HCT116 (cell line): ENCODE measurements around the gene SPEN. TPM values are rescaled to one million over a fixed set of nuclear protein-coding genes. Genes with fewer than 3 reads are reported as not detected.

Source experiments
- ATAC-seq: fragments of 200-7000 bp; cut with Tn5 transposase; 2 replicates; pipeline ENCODE4 v1.9.1; 2020; ENCODE audit warnings: mild to moderate bottlenecking, moderate library complexity
- Bru-seq: library from RNA; stranded (reverse); fragments of 400-500 nt; gene quantifications from one replicate; lab custom pipeline; 2021; lab: Mats Ljungman, UMichigan
- BruChase-seq, 2 experiments: library from RNA; stranded (reverse); fragments of 400-500 nt; gene quantifications; one replicate each; lab custom pipeline; 2021; lab: Mats Ljungman, UMichigan
- BruUV-seq: library from RNA; stranded (reverse); fragments of 400-500 nt; replicated peaks from 2 replicates; lab custom pipeline; 2021; lab: Mats Ljungman, UMichigan
- CTCF ChIA-PET: fragments of 300-600 bp; sonication (Branson Sonifier 250); formaldehyde crosslinking; loops from one replicate; lab custom pipeline; 2021; ENCODE audit warnings: antibody characterized with exemption; lab: Charles Lee
- POLR2A ChIA-PET: fragments of 300-600, 350-600 bp; sonication (Branson Sonifier 250); formaldehyde crosslinking; loops from one replicate; lab custom pipeline; 2021; ENCODE audit warnings: antibody characterized with exemption; lab: Charles Lee
- RAD21 ChIA-PET, 2 experiments: fragments of 300-600 bp; sonication (Branson Sonifier 250); formaldehyde crosslinking; loops; one replicate each; lab custom pipeline; 2023; ENCODE audit warnings: low total read pairs in 2 of 2; ENCODE audit not compliant: uncharacterized antibody in 2 of 2, unreplicated experiment in 2 of 2, low non-redundant PET in 1 of 2; lab: Charles Lee
- DNase-seq: peaks from one replicate; pipeline ENCODE4 v3.0.0-alpha.2; 2010; ENCODE audit warnings: low read depth, low spot score
- H2AFZ ChIP-seq: fragments of 200-600 bp; shearing (Covaris generic), sonication (generic); 2 replicates; pipeline ENCODE4 v1.6.1; 2017; ENCODE audit warnings: low read depth, mixed run types, mixed read lengths, antibody characterized with exemption, low read length; ENCODE audit not compliant: poor library complexity, severe bottlenecking
- H3K27ac ChIP-seq: 2 replicates; pipeline ENCODE4 v1.5.1; 2012; ENCODE audit warnings: low read depth, low read length
- H3K27me3 ChIP-seq: fragments of 200-600 bp; sonication (generic); 2 replicates; pipeline ENCODE4 v1.6.1; 2016; ENCODE audit warnings: mixed run types, low read length, mixed read lengths; ENCODE audit not compliant: insufficient read depth
- H3K36me3 ChIP-seq, 2 experiments: fragments of 200-500 bp in 1 of 2; fragments of 200-600 bp in 1 of 2; sonication (Bioruptor generic) in 1 of 2; sonication (generic) in 1 of 2; 2 replicates each; pipeline versions ENCODE4 v1.5.1 to v1.6.1; 2014 to 2016; ENCODE audit warnings: low read length in 2 of 2, inconsistent platforms in 1 of 2, mixed read lengths in 1 of 2, mixed run types in 1 of 2; ENCODE audit not compliant: insufficient read depth in 2 of 2, control insufficient read depth in 1 of 2
- H3K4me1 ChIP-seq, 2 experiments: fragments of 200-600 bp in 1 of 2; sonication (generic) in 1 of 2; 2 replicates each; pipeline versions ENCODE4 v1.5.1 to v1.6.1; 2012 to 2017; ENCODE audit warnings: low read length in 2 of 2, inconsistent platforms in 1 of 2, mild to moderate bottlenecking in 1 of 2, mixed read lengths in 1 of 2, mixed run types in 1 of 2, moderate library complexity in 1 of 2; ENCODE audit not compliant: insufficient read depth in 2 of 2, control insufficient read depth in 1 of 2
- H3K4me2 ChIP-seq: fragments of 200-600 bp; sonication (generic); 2 replicates; pipeline ENCODE4 v1.6.1; 2017; ENCODE audit warnings: mixed run types, low read length, mixed read lengths
- H3K4me3 ChIP-seq, 2 experiments: fragments of 200-600 bp in 1 of 2; sonication (generic) in 1 of 2; replicated peaks in 1 of 2; 2 replicates each; pipeline ENCODE4 v1.5.1; 2011 to 2016; ENCODE audit warnings: low read length in 2 of 2, control low read depth in 1 of 2, low read depth in 1 of 2, mild to moderate bottlenecking in 1 of 2, mixed read lengths in 1 of 2, mixed run types in 1 of 2
- H3K79me2 ChIP-seq: fragments of 200-600 bp; sonication (generic); 2 replicates; pipeline ENCODE4 v1.6.1; 2017; ENCODE audit warnings: mild to moderate bottlenecking, mixed run types, low read length, moderate library complexity, mixed read lengths; ENCODE audit not compliant: insufficient read depth
- H3K9ac ChIP-seq: fragments of 200-600 bp; sonication (generic); 2 replicates; pipeline ENCODE4 v1.6.1; 2016; ENCODE audit warnings: low read length, mixed read lengths
- H3K9me2 ChIP-seq: fragments of 200-600 bp; sonication (generic), shearing (Covaris generic); 2 replicates; pipeline ENCODE4 v1.6.1; 2017; ENCODE audit warnings: mixed run types, mild to moderate bottlenecking, moderate library complexity; ENCODE audit not compliant: insufficient read depth
- H3K9me3 ChIP-seq, 2 experiments: fragments of 200-500 bp in 1 of 2; fragments of 200-600 bp in 1 of 2; sonication (Bioruptor generic) in 1 of 2; sonication (generic) in 1 of 2; 2 replicates each; pipeline ENCODE4 v1.6.1; 2014 to 2017; ENCODE audit warnings: low read length in 2 of 2, mixed read lengths in 2 of 2, inconsistent platforms in 1 of 2, low read depth in 1 of 2, mild to moderate bottlenecking in 1 of 2, mixed run types in 1 of 2, moderate library complexity in 1 of 2; ENCODE audit not compliant: control insufficient read depth in 1 of 2, insufficient read depth in 1 of 2
- H4K20me1 ChIP-seq: fragments of 200-600 bp; sonication (generic), shearing (Covaris generic); 2 replicates; pipeline ENCODE4 v1.6.1; 2017; ENCODE audit warnings: mixed run types, mild to moderate bottlenecking, moderate library complexity; ENCODE audit not compliant: insufficient read depth
- ATF3 ChIP-seq: IDR thresholded peaks from 2 replicates; pipeline ENCODE4 v1.6.1; 2012
- CBX3 ChIP-seq: IDR thresholded peaks from 2 replicates; pipeline ENCODE4 v1.6.1; 2012; ENCODE audit warnings: low read depth
- CEBPB ChIP-seq: IDR thresholded peaks from 2 replicates; pipeline ENCODE4 v1.6.1; 2012; ENCODE audit warnings: low read depth
- CTCF ChIP-seq, 3 experiments: fragments of 200-600 bp in 1 of 3; sonication (generic) in 1 of 3; IDR thresholded peaks in 2 of 3; conservative IDR thresholded peaks in 1 of 3; 2 replicates each; pipeline ENCODE4 v1.5.1; 2012 to 2017; ENCODE audit warnings: low read depth in 2 of 3, low read length in 2 of 3, antibody characterized with exemption in 1 of 3, borderline replicate concordance in 1 of 3, control low read depth in 1 of 3, mild to moderate bottlenecking in 1 of 3, mixed read lengths in 1 of 3, mixed run types in 1 of 3, moderate library complexity in 1 of 3; ENCODE audit not compliant: insufficient read depth in 1 of 3
- EGR1 ChIP-seq: IDR thresholded peaks from 2 replicates; pipeline ENCODE4 v1.6.1; 2012; ENCODE audit warnings: low read depth
- ELF1 ChIP-seq: IDR thresholded peaks from 2 replicates; pipeline ENCODE4 v1.6.1; 2012; ENCODE audit warnings: low read depth, borderline replicate concordance
- EZH2phosphoT487 ChIP-seq: fragments of 200-600 bp; IDR thresholded peaks from 2 replicates; pipeline ENCODE4 v1.6.1; 2018; ENCODE audit warnings: antibody characterized with exemption, borderline replicate concordance
- FOSL1 ChIP-seq: IDR thresholded peaks from 2 replicates; pipeline ENCODE4 v1.6.1; 2012; ENCODE audit warnings: low read depth
- JUND ChIP-seq: IDR thresholded peaks from 2 replicates; pipeline ENCODE4 v1.6.1; 2012
- MAX ChIP-seq: IDR thresholded peaks from 2 replicates; pipeline ENCODE4 v1.6.1; 2012
- POLR2A ChIP-seq: IDR thresholded peaks from 2 replicates; pipeline ENCODE4 v1.7.0; 2011; ENCODE audit warnings: borderline replicate concordance; ENCODE audit not compliant: insufficient read depth, insufficient read length; ENCODE audit errors: extremely low read depth
- POLR2AphosphoS5 ChIP-seq: IDR thresholded peaks from 2 replicates; pipeline ENCODE4 v1.6.1; 2011; ENCODE audit warnings: mild to moderate bottlenecking, low read depth, low read length, moderate library complexity
- RAD21 ChIP-seq: IDR thresholded peaks from 2 replicates; pipeline ENCODE4 v1.6.1; 2012; ENCODE audit warnings: low read depth, mild to moderate bottlenecking
- REST ChIP-seq: IDR thresholded peaks from 2 replicates; pipeline ENCODE4 v1.6.1; 2012; ENCODE audit warnings: low read depth
- SIN3A ChIP-seq: IDR thresholded peaks from 2 replicates; pipeline ENCODE4 v1.6.1; 2012; ENCODE audit warnings: low read depth
- SP1 ChIP-seq: IDR thresholded peaks from 2 replicates; pipeline ENCODE4 v1.6.1; 2012; ENCODE audit warnings: low read depth
- SRF ChIP-seq: IDR thresholded peaks from 2 replicates; pipeline ENCODE4 v1.6.1; 2012; ENCODE audit warnings: low read depth
- TCF7L2 ChIP-seq: IDR thresholded peaks from 2 replicates; pipeline ENCODE4 v1.7.0; 2011; ENCODE audit warnings: borderline replicate concordance, inconsistent platforms; ENCODE audit not compliant: insufficient read depth, insufficient read length; ENCODE audit errors: extremely low read depth
- YY1 ChIP-seq: IDR thresholded peaks from 2 replicates; pipeline ENCODE4 v1.6.1; 2011; ENCODE audit warnings: low read length, low read depth, moderate library complexity, mild to moderate bottlenecking; ENCODE audit not compliant: insufficient replicate concordance; ENCODE audit errors: extremely low read depth
- ZFX ChIP-seq: fragments of 450-650 bp; IDR thresholded peaks from 2 replicates; pipeline ENCODE4 v1.6.1; 2017
- ZNF274 ChIP-seq: fragments of 200-500 bp; sonication (Bioruptor generic); IDR thresholded peaks from 2 replicates; pipeline ENCODE4 v1.6.1; 2014; ENCODE audit warnings: mild to moderate bottlenecking, low read depth, low read length, inconsistent platforms
- intact Hi-C: fragments of 100-400 bp; cut with micrococcal nuclease; formaldehyde crosslinking; loops from 2 replicates; pipeline ENCODE4 v1.10.0; 2022
- long read RNA-seq: library from polyadenylated mRNA; unstranded; transcript quantifications from one replicate; pipeline ENCODE4 v2.0.0, GENCODE V29; 2021; ENCODE audit not compliant: unreplicated experiment
- polyA plus RNA-seq: library from polyadenylated mRNA; unstranded; fragments of >200 nt; gene quantifications from 2 replicates; pipeline ENCODE4 v1.2.1, GENCODE V29; 2012; ENCODE audit warnings: missing spikeins
- total RNA-seq: library from RNA; stranded (reverse); gene quantifications from one replicate; pipeline ENCODE4 v1.2.1, GENCODE V29; 2021; ENCODE audit not compliant: unreplicated experiment

The SPEN gene
- 58.6 TPM for total RNA-seq
- 48.1 and 55.9 TPM in 2 replicates for polyA plus RNA-seq
- Bru-seq, nascent RNA = percentile 92 among the genes with signal in this experiment
- BruChase-seq, experiment 1, labeled RNA remaining after a 6-hour chase = percentile 89 among the genes with signal in this experiment
- BruChase-seq, experiment 2, labeled RNA remaining after a 2-hour chase = percentile 91 among the genes with signal in this experiment
- long read RNA-seq, partial matches to known transcripts = 68 of 112 reads
- long read RNA-seq, other reads (novel, unspliced or antisense) = 42 of 112 reads

GRCh38 chr1:15847100-15847892 lies at the start of gene SPEN:
SPEN (plus strand) TSS chr1:15847707; CDS start chr1:15848068, 361 bp downstream.
- CTCF ChIA-PET = interaction anchor here (0.9 to 1.0 kb wide), 2 partner anchors 32 to 55 kb away, joined by 4 to 5 read pairs; no protein-coding TSS in a partner anchor
- no peaks in the 10 kb centered on the region for H4K20me1 ChIP-seq
- RAD21 ChIA-PET = interaction anchor here (0.6 to 1.2 kb wide), 3 partner anchors 13 to 55 kb away, joined by 3 read pairs; no protein-coding TSS in a partner anchor
- DNase-seq = peak; percentile 93
- peak within 1 kb of the TSS; percentile 90 for H3K9ac ChIP-seq
- H3K9me2 ChIP-seq = no peaks in the 10 kb centered on the region
- intact Hi-C loops = no loop called here
- no peaks in the 10 kb centered on the region for H3K36me3 ChIP-seq
- no peak within 1 kb of the TSS for H2AFZ ChIP-seq
- H3K9me3 ChIP-seq = no peaks in the 10 kb centered on the region
- H3K27ac ChIP-seq = peak within 1 kb of the TSS; percentile 86
- H3K4me1 ChIP-seq = peaks cover 24 to 42% of the 10 kb centered on the region in 2 experiments
- peak within 1 kb of the TSS; percentile 70 to 79 for H3K4me3 ChIP-seq
- peaks cover 53% of the 10 kb centered on the region for H3K79me2 ChIP-seq
- peak; percentile 87 for ATAC-seq
- POLR2A ChIA-PET = interaction anchor here (0.8 to 2.8 kb wide), 6 partner anchors 10 to 129 kb away, joined by 3 to 9 read pairs (median 4); partner anchors contain the start of gene ZBTB17
- no peaks in the 10 kb centered on the region for H3K27me3 ChIP-seq
- BruUV-seq = no TSS peak
- peak within 1 kb of the TSS; percentile 83 for H3K4me2 ChIP-seq
- TF ChIP-seq POLR2AphosphoS5 (peak; percentile 90), EGR1 (no peak), FOSL1 (no peak), POLR2A (peak; percentile 64), CBX3 (no peak), SIN3A (no peak; the same call in 1 of the 2 replicates), ZFX (no peak), CEBPB (no peak), RAD21 (no peak), TCF7L2 (no peak), ELF1 (no peak), JUND (no peak), SRF (no peak), ATF3 (no peak), REST (no peak), SP1 (no peak; the same call in 1 of the 2 replicates), MAX (peak; percentile 66), YY1 (peak; percentile 51), CTCF (IDR thresholded peaks at IDR 0.05 in 2 of 3, conservative IDR thresholded peaks at IDR 0.05 in 1 of 3; ENCODE audit: borderline replicate concordance in 1 of 3, insufficient read depth in 1 of 3, low read depth in 2 of 3, low read length in 2 of 3) (no peak; a peak in 1 of 6 replicates), EZH2phosphoT487 (no peak), ZNF274 (no peak)
